ENCODE data around the gene OPCML.

DNA sequence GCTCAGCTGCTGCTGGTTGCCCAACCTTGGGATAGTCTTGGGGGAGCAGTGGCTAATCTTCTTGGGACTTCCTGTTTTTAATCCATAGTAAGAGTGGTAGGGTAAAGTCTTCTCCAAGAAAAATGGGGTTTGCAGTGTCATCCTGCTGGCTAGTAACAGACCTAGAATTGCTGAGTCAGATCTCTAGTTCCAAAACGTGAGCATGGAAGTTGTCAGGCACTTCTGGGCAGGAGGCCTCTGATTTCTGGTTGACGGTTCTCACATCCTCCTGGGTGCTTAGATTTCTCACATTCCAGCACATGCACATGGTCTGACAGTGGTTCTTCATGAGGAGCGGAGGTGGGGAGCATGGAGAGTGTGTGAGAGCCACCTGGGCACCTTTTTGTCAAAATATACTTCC, 410.0 kb downstream of the OPCML start:
- TF ChIP-seq CTCF (optimal IDR thresholded peaks at IDR 0.05 in 1 of 3, IDR thresholded peaks at IDR 0.05 in 1 of 3, conservative IDR thresholded peaks at IDR 0.05 in 1 of 3; ENCODE audit: extremely low read depth in 1 of 3, insufficient read depth in 2 of 3, low read length in 3 of 3) (no peak), EZH2 (IDR thresholded peaks at IDR 0.05; ENCODE audit: low read length) (no peak)

Measured in keratinocyte (primary cell).